Esophagus squamous epithelium (tissue), 5 donors: Measurements from ENCODE around the gene RAB11FIP5. TPM values are rescaled to one million over a fixed set of nuclear protein-coding genes. Genes with fewer than 3 reads are reported as not detected.
A peak's percentile ranks its signal among the peaks of the same experiment; 100 is the strongest.

Source experiments
- DNase-seq: peaks from one replicate; lab custom pipeline; 2025; lab: John Stamatoyannopoulos, UW
- H3K27ac ChIP-seq, 4 donors: fragments of 200-600 bp; sonication (generic); one replicate each; pipeline ENCODE4 v1.5.1; 2016 to 2019; ENCODE audit warnings: mild to moderate bottlenecking in 1 of 4
- H3K27me3 ChIP-seq, 4 donors: fragments of 200-600 bp; sonication (generic); 1 replicate in 3 of 4; 2 replicates in 1 of 4; pipeline versions ENCODE4 v1.5.1 to v1.6.0; 2017 to 2021; ENCODE audit warnings: antibody characterized with exemption in 1 of 4
- H3K36me3 ChIP-seq, 3 donors: fragments of 200-600 bp; sonication (generic); one replicate each; pipeline ENCODE4 v1.5.1; 2016 to 2019
- H3K4me1 ChIP-seq, 3 donors: fragments of 200-600 bp; sonication (generic); one replicate each; pipeline ENCODE4 v1.5.1; 2017 to 2019
- H3K4me3 ChIP-seq, 4 donors: fragments of 200-600 bp; sonication (generic); 1 replicate in 3 of 4; 2 replicates in 1 of 4; pipeline ENCODE4 v1.5.1; 2016 to 2019; ENCODE audit warnings: mild to moderate bottlenecking in 2 of 4, moderate library complexity in 1 of 4
- H3K9me3 ChIP-seq, 3 donors: fragments of 200-600 bp; sonication (generic); one replicate each; pipeline ENCODE4 v1.5.1; 2016 to 2019
- POLR2A ChIP-seq, 4 donors: fragments of 450-650 bp; IDR thresholded peaks; one replicate each; pipeline ENCODE4 v1.6.1; 2017; ENCODE audit warnings: antibody characterized with exemption in 4 of 4, mild to moderate bottlenecking in 4 of 4, moderate library complexity in 3 of 4
- WGBS, 2 donors: methylation state at CpG; one replicate each; pipeline ENCODE4 v1.1.5; 2018; 5-methylcytosine and 5-hydroxymethylcytosine counted together
- intact Hi-C: fragments of 100-400 bp; cut with DNase I; formaldehyde crosslinking; loops from one replicate; pipeline ENCODE4 v1.15.0; 2022
- total RNA-seq, 4 donors: library from RNA; depleted of rRNA; stranded (reverse); fragments of >200 nt; gene quantifications; one replicate each; pipeline ENCODE4 v1.1.0, GENCODE V29; 2016
- TF ChIP-seq, protein P1 (sequence below), 6 experiments: fragments of 450-650 bp in 4 of 6; fragments of 200-600 bp in 2 of 6; sonication (generic) in 2 of 6; IDR thresholded peaks; one replicate each; pipeline ENCODE4 v1.5.1; 2016 to 2019; ENCODE audit warnings: antibody characterized with exemption in 6 of 6, mild to moderate bottlenecking in 4 of 6, moderate library complexity in 4 of 6
- donor health status: DM: yes; HTN: yes; CAD: no.

RAB11FIP5 gene, protein sequence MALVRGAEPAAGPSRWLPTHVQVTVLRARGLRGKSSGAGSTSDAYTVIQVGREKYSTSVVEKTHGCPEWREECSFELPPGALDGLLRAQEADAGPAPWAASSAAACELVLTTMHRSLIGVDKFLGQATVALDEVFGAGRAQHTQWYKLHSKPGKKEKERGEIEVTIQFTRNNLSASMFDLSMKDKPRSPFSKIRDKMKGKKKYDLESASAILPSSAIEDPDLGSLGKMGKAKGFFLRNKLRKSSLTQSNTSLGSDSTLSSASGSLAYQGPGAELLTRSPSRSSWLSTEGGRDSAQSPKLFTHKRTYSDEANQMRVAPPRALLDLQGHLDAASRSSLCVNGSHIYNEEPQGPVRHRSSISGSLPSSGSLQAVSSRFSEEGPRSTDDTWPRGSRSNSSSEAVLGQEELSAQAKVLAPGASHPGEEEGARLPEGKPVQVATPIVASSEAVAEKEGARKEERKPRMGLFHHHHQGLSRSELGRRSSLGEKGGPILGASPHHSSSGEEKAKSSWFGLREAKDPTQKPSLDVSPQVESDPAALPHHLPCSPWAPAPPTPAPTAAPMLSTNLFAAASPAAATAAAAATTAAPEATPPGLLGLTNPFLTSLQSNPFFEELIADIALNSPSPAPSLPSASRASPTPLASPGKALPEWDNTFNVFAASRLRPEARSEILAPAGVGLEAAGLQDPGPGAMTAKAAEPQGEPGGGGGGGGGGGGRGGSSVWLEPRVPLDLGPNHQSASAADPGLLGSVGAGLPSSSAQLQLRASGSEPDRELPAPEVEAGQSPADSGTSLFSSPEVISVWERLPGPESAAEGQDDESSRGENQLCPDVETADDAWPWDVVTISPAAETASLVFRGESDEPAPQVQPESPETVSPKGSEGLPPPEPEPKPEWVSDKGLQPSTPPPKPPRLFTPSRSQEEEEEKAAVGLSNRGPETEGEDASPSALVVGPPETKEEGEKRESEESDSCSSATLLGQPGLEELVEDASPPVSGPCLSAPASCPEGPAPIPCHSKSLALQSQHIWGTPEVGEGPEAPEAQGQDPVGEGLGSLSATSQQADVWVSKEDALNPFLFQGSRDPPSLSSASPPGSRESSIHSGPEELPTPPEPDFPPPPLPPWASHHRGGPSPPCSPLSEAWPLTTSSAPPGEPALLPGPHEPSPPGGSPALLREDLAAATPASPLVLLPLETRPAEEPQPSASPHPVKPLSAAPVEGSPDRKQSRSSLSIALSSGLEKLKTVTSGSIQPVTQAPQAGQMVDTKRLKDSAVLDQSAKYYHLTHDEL (N-terminal part only)
- total RNA-seq = 10 to 100 TPM; 12.2 to 19.6 (median 16.6) TPM

DNA sequence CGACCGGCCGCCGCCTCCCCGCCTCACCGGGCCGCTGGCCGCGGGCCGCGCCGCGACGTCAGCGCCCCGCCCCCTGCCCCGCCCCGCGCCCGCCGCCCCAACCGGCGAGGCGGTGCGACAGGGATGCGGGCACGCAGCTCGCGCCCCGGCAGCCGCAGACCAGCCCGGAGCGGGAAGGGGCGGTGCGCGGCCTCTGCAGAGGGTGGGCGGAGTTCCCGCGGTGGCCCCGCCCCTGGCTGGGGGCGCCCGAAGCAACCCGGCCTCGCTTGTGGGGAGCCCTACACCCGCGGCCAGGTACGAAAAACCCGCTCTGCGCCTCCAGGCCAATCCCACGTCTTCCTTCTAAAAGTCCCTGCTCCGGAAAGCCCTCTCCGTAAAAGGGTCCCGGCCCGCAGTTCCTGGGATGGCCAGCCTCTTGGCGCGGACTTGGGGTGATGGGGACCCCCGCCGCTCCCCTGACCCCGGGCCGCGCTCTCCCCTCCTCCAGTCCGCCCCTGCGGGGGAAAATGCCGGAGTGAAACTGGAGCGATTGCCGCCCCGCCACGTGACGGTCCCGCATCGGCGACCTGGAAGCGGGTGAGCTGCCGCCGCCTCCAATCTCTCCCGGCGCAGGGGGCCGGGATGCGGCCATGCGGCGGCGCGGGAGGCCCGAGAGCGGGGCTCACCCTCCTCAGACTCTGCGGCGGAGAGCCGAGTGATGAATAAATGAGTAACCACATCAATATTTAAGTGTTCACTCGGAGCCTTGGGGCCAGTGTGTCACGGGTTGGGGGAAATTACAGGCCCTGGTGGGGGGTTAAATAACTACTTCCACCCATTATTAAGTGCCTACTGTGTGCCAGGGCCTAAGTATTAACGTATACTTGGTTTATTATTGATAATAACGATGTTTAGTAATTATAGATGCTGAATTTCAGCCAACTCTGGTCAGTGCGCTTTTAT is at the start of gene RAB11FIP5:
RAB11FIP5 (minus strand) TSS at position 36 of the 942 bp plus-strand sequence. CDS start 171 bp downstream, outside the sequence.
- TF ChIP-seq, protein P1, sequence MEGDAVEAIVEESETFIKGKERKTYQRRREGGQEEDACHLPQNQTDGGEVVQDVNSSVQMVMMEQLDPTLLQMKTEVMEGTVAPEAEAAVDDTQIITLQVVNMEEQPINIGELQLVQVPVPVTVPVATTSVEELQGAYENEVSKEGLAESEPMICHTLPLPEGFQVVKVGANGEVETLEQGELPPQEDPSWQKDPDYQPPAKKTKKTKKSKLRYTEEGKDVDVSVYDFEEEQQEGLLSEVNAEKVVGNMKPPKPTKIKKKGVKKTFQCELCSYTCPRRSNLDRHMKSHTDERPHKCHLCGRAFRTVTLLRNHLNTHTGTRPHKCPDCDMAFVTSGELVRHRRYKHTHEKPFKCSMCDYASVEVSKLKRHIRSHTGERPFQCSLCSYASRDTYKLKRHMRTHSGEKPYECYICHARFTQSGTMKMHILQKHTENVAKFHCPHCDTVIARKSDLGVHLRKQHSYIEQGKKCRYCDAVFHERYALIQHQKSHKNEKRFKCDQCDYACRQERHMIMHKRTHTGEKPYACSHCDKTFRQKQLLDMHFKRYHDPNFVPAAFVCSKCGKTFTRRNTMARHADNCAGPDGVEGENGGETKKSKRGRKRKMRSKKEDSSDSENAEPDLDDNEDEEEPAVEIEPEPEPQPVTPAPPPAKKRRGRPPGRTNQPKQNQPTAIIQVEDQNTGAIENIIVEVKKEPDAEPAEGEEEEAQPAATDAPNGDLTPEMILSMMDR (IDR thresholded peaks at IDR 0.05) = peak in 2 of 6 experiments; percentile 13
- TF ChIP-seq POLR2A (IDR thresholded peaks at IDR 0.05) = peak in 2 of 4 donors; percentile 20 to 24
- WGBS, 2 donors = 12 to 13% methylated on average over 6 to 8 of the region's 93 CpGs
- intact Hi-C loops = no loop called here
- no peak for DNase-seq
- no peaks in the 10 kb centered on the region for H3K9me3 ChIP-seq
- H3K27ac ChIP-seq = peak within 1 kb of the TSS; percentile 84 to 96 (median 92)
- no peaks in the 10 kb centered on the region for H3K27me3 ChIP-seq
- H3K4me3 ChIP-seq = peak within 1 kb of the TSS; percentile 70 to 91 (median 82)
- H3K4me1 ChIP-seq = peaks cover 19 to 50% (median 19%) of the 10 kb centered on the region in 3 donors
- H3K36me3 ChIP-seq = no peaks in the 10 kb centered on the region

- Histone ChIP-seq H3K27ac (no peak overlapping the region), H3K36me3 (no peaks in the 10 kb centered on the region), H3K27me3 (peaks cover 0 to 33% (median 0%) of the 10 kb centered on the region in 4 donors), H3K4me1 (peaks cover 0 to 6% (median 0%) of the 10 kb centered on the region in 3 donors), H3K4me3 (no peak overlapping the region), H3K9me3 (no peaks in the 10 kb centered on the region)
- intact Hi-C loops = loop anchor here (5.0 kb wide), 2 partner anchors 69 to 164 kb away; no protein-coding TSS in a partner anchor
- 42 to 54% methylated on average over 4 of the region's 24 CpGs for WGBS, 2 donors
- no peak for DNase-seq
- TF ChIP-seq, protein P1 (IDR thresholded peaks at IDR 0.05) = peak in 5 of 6 experiments; percentile 42 to 63 (median 57)
- no peak for TF ChIP-seq POLR2A (IDR thresholded peaks at IDR 0.05)
Observed at GRCh38 chr2:73156539-73157124, 43.9 kb upstream of the RAB11FIP5 start.

DNA sequence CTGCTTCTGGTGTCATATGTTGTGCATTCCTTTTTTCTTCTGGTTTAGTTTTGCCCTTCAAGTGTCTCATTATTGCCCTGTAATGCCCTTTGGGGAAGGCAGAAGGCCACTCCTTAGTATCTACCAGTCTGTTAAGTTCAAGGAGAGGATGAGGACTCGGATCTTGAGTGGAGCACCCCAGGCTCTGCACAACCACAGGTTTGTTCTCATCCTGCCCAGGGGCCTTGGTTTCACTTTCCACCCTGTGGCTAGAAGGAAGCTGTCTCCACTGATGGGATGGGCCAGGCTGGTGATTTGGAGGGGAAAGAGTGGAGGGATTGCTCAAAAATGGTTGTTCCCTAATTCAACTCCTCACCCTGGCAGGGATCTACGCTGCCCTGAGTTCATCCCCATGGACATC is 30.2 kb upstream of the RAB11FIP5 start:
- no peak for DNase-seq
- no peak for TF ChIP-seq POLR2A (IDR thresholded peaks at IDR 0.05)
- TF ChIP-seq, protein P1 (IDR thresholded peaks at IDR 0.05) = no peak
- Histone ChIP-seq H3K9me3 (no peaks in the 10 kb centered on the region), H3K36me3 (no peaks in the 10 kb centered on the region), H3K4me1 (no peaks in the 10 kb centered on the region), H3K27me3 (no peaks in the 10 kb centered on the region), H3K4me3 (no peak overlapping the region), H3K27ac (no peak overlapping the region)
- intact Hi-C loops = no loop called here
- 50 to 83% methylated on average over 1 to 2 of the region's 2 CpGs for WGBS, 2 donors

DNA sequence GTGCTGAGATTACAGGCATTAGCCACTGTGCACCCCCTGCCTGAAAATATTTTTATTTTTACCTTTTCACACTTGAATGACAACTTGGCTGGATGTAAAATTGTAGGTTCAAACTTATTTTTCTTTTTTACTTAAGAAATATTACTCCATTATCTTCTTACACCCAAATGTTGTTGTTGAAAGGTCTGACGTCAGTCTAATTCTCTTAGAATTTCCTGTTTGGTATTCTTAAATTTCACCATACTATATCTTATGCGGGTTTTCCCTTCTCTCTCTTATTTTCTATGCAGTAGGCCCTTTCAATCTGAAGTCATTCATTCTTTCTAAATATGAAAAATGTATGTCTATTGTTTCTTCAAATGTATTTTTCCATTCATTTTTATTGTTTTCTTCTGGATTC is 29.1 kb upstream of the RAB11FIP5 start:
- Histone ChIP-seq H3K36me3 (no peaks in the 10 kb centered on the region), H3K9me3 (no peaks in the 10 kb centered on the region), H3K27me3 (no peaks in the 10 kb centered on the region), H3K4me1 (no peaks in the 10 kb centered on the region), H3K27ac (no peak overlapping the region), H3K4me3 (no peak overlapping the region)
- intact Hi-C loops = no loop called here
- no peak for TF ChIP-seq POLR2A (IDR thresholded peaks at IDR 0.05)
- TF ChIP-seq, protein P1 (IDR thresholded peaks at IDR 0.05) = no peak
- no peak for DNase-seq
- WGBS, 2 donors = 75 to 77% methylated on average over 2 of the region's 2 CpGs
